ENCODE measurements around the gene CD248.
A peak's percentile ranks its signal among the peaks of the same experiment; 100 is the strongest.
"Not testable (repeated sequence)": the region's sequence is repeated elsewhere in the genome, so short reads cannot be mapped to it uniquely, and the experiment has no call there.

The CD248 gene

DNA sequence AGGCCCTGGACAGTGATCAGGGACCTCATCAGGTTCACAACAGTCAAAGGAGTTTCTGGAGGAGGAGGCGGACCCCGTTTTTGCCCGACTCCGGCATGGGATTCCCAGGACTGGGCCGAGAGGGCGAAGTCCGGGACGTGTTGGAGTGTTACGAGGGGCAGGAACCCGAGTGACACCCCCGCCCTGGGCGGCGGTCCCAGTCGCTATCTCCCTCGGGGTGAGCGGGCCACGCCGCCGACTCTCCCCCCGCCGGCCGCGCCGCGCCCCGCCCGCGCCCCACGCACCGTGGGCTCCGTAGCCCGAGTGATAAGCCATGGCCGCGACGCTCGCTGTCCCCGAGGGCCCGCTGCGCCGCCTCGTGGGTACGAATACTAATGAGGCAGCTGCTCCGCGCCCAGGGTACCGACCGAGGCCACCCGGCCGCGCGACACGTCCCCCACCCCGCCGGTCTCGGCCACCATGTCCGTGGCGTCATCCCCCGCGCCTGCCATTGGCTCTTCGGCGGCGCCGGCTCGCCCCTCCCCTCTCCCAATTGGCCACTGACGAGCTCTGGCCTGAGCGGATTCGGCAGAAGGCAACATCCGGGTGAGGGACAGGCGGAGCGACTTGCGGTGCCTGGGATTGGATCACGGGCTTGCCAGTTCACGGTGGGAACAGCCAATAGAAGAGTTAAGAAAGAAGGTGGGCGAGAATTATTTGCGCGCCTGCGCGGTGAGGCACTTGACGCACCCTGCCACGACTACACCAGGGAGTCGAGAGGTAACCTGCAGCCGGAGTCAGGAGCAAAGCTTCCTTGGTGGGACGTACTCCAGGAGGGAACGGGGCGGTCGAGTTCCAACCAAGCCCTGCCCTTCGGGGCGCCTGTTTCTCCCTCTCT, 27.9 kb downstream of the CD248 start, which contains the start of gene YIF1A:
Gene YIF1A (minus strand): TSS at position 473 of the 877 bp plus-strand sequence. CDS start 158 bp downstream, at position 315.
- peak; percentile 99 for DNase-seq (ENCODE audit: low spot score)

DNA sequence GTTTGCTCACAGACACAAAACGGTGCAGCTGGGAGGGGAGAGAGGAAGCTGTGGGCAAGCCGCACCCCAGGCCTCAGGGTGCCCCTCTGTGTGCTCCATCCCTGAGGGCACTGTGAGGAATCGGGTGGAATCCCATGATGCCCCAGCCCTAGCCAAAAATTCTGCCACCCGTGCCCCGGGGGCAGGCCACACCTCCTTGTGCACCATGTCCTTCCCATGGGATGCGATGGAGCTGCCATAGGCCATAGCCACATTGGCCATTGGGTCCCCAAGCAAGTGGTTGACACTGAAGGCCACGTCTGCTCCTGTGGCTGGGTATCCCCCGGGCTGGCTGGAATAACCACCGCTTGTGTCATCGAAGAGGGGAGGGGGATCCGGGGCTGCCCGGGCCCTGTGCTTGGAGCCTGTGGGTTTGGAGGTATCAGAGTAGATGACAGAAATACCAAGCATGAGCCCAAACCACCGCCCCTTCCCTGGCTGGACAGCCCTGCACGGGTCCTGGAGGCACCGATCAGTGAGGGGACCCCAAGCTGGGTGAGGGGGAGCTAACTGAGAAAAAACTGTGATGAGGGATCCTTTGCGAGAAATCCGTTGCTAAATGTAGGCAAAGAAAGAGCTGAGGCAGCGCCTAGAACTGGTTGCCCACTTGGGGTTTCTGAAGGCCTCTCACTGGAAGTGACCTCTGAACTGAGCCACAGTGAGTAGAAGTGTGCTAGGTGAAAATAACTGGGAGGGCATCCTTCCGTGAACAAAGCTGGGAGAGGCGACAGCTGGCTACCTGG, 28.8 kb downstream of the CD248 start:
- DNase-seq (ENCODE audit: low spot score) = no peak

DNA sequence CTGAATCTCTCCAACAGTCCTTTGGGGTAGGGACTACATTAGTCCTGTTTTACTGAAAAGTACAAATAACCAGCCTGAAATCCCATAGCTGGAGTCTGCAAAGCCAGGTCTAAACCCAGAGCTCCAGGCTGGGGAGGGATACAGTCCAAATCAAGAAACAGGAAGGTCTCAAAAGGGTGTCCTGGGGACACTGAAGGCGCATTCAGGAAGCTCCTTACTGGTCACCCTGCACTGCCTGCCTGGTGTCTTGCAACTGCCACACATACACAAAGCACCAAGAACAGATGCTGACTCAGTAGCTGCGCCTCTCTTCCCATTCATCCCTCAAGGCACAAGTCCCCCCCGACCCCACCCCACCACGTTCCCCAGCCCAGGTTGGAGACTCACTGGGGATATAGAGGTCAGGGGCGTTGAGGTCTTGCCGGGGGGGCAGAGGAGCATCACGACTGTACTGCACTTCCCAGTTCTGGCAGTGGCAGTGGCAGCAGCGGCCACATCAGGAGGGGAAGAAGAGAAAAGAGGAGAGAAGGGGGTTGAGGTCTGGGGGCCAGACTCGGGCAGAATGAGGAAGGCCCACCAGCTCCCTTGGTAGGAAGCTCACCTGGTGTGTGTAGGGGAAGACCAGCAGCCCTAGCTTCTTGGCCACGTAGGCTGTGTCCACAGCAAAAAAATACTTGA, 29.5 kb downstream of the CD248 start:
- DNase-seq (ENCODE audit: low spot score) = no peak

- DNase-seq (ENCODE audit: low spot score) = no peak
These were observed 30.1 kb downstream of the CD248 start for GRCh38 chr11:66286699-66287098.

DNA sequence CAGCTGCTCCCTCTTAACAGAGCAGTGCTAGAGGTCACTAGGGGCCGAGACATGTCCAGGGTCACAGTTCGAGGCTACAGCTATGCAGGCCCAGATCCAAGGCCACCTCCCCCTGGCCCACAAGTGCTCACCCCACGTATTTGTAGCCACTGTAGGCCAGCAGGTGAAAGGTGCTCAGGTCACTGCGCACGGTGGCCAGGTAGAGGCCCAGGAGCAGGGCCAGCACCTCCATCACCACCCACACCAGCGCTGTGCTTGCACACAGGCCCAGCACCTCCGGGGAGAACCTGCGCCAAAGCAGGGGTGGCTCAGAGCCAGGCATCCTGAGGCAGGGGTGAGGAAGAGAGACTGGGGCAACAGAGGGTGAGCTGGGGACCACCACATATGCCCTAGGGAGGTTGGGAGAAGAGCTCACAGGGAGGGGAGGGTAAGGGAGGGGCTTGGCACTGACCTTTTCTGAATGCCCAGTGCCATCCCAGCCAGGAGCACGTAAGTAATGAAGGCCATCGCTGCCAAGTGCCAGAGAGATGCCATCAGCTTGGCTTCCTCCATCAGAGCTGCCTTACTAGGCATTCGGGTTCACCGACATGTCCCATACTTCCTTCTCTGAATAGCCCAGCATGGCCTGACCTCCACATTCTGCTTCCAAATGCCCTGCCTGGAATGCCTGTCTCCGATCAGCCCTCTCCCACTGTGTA, 31.4 kb downstream of the CD248 start:
- no peak for DNase-seq (ENCODE audit: low spot score)

GRCh38 chr11:66284526-66285078, 32.2 kb downstream of the CD248 start:
- no peak for DNase-seq (ENCODE audit: low spot score)

DNA sequence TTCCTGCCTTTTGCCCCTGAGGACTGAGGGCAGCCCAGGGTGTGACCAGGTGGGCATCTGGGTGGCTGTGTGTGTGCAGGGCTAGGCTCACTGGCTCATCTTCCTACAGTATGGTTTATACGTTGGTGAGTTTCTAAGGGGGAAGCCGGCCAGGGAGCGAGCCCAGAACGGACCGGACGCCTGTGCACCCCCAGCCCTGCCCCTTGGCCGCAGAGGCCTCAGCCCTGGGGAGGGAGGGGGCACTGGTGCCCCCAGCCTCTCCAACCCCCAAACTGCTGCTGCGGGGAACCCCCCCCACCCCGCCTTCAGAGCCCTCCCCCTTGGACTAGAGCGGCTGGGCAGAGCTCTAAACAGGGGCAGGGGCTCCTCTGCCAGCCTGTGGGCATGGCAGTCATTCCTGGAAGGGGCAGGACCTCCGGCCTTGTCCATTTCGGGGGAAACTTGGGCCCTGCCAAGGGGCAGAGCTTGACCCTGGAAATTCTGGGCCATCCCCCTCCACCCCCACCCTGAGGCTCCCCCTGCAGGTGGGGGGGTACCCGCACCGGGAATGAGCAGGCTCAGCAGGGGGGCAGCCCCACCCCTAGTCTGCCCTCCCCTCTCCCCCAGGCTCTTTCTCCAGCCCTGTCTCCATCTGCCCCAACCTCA, 33.3 kb downstream of the CD248 start:
- DNase-seq (ENCODE audit: low spot score) = no peak

DNA sequence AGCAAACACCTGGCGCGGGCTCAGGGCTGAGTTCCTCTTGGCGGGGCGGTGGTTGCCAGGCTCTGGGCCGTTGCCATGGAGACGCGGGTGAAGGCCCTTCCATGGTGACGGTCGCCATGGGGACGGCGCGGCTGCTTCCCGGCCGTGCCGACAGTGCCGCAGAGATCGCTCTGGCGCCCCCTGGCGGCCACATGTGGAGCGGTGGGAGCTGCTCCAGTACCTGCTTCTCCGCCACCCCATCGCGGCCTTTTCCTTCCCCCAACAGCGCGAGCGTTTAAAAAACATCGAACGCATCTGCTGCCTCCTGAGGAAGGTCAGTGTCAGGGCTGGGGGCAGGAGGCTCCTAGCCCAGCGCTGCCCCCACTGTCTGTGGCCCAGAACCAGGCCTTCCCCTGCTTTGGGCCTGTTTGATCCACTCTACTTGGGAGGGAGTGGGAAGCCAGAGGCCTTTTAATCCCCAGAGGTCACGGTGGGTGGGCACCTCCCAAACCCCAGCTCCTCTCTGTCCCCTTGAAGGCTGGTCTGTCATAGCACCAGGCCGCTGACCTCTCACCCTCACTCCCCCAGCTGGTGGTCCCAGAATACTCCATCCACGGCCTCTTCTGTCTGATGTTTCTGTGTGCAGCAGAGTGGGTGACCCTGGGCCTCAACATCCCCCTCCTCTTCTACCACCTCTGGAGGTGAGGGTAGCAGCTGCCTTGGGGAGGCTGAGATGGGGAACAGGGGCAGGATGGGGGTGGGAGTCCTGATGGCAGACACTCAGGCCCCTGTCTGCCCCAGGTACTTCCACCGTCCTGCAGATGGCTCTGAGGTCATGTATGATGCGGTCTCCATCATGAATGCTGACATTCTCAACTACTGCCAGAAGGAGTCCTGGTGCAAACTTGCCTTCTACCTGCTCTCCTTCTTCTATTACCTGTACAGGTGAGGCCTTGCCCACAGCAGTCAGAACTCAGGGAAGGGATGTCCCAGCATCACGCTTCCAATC, 34.1 kb downstream of the CD248 start:
- peak; percentile 99 for DNase-seq (ENCODE audit: low spot score)

- no peak for DNase-seq (ENCODE audit: low spot score)
These were observed 34.9 kb downstream of the CD248 start for GRCh38 chr11:66281776-66282467.

GRCh38 chr11:66281001-66281400, 35.8 kb downstream of the CD248 start:
- DNase-seq (ENCODE audit: low spot score) = no peak

- DNase-seq (ENCODE audit: low spot score) = no peak
These were observed 36.4 kb downstream of the CD248 start for GRCh38 chr11:66280428-66280827.

DNA sequence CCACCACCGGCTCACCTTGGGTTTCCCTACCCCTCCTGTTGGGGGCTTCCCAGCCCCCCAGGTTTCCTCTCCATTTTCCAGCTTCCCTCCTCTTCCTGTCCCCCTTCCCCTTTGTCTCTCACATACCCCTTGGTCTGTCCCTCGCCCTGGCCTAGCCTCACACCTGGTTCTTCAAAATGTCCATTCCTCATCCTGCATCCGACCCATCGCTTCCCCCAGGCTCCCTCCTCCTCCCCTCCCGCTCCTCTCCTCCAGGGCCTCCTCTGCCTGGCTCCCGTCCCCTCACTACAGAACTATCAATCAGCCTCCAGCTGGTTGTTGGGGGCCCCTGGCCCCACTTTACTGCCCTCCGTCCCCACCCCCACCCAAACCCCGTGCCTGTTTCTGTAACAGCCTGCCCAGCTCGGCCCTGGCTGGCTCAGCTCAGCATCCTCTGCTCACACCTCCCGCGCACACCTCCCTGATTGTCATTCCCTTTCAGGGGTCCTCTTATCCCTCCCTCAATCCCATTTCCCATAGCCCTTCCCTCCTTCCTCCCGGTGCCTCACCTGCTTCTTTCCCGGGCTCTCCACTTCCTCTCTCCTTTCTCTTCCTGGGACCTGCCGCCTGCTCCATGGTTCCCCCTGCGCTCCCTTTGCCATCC, 37.6 kb downstream of the CD248 start:
- DNase-seq (ENCODE audit: low spot score) = no peak

GRCh38 chr11:66278363-66279091, 38.3 kb downstream of the CD248 start:
- DNase-seq (ENCODE audit: low spot score) = peak; percentile 68

GRCh38 chr11:66277471-66278362, 39.1 kb downstream of the CD248 start, which contains the start of gene CNIH2:
TSS of gene CNIH2 (plus strand) at chr11:66278175. CDS start at chr11:66278457, 282 bp downstream.
- DNase-seq (ENCODE audit: low spot score) = peak; percentile 45

- not testable (repeated sequence) for DNase-seq (ENCODE audit: low spot score)
These were observed 39.8 kb downstream of the CD248 start for GRCh38 chr11:66277064-66277463.

GRCh38 chr11:66276619-66277018, 40.2 kb downstream of the CD248 start:
- DNase-seq (ENCODE audit: low spot score) = not testable (repeated sequence)
